Cardiac septum (tissue), 1 donor: Measurements from ENCODE around the gene APEX1. TPM values are rescaled to one million over a fixed set of nuclear protein-coding genes. Genes with fewer than 3 reads are reported as not detected.
"Not testable (repeated sequence)": the region's sequence is repeated elsewhere in the genome, so short reads cannot be mapped to it uniquely, and the experiment has no call there.

Experiments
- DNase-seq: peaks from one replicate; pipeline ENCODE4 v3.0.0-alpha.2; 2020; ENCODE audit warnings: low spot score
- intact Hi-C: fragments of 100-400 bp; cut with DNase I; formaldehyde crosslinking; loops from one replicate; pipeline ENCODE4 v1.14.0; 2022
- total RNA-seq: library from RNA; stranded (reverse); fragmentation: NEBNext Ultra II Directional; extraction: Animal tissue kit (Norgen Biotek cat#: 25700); gene quantifications from one replicate; pipeline ENCODE4 v1.2.1, GENCODE V29; 2021
- donor health status: DM: no; HTN: no; CAD: no.

APEX1 gene
- total RNA-seq, 1 donor from 2014 or later, result 66.0 TPM

DNA sequence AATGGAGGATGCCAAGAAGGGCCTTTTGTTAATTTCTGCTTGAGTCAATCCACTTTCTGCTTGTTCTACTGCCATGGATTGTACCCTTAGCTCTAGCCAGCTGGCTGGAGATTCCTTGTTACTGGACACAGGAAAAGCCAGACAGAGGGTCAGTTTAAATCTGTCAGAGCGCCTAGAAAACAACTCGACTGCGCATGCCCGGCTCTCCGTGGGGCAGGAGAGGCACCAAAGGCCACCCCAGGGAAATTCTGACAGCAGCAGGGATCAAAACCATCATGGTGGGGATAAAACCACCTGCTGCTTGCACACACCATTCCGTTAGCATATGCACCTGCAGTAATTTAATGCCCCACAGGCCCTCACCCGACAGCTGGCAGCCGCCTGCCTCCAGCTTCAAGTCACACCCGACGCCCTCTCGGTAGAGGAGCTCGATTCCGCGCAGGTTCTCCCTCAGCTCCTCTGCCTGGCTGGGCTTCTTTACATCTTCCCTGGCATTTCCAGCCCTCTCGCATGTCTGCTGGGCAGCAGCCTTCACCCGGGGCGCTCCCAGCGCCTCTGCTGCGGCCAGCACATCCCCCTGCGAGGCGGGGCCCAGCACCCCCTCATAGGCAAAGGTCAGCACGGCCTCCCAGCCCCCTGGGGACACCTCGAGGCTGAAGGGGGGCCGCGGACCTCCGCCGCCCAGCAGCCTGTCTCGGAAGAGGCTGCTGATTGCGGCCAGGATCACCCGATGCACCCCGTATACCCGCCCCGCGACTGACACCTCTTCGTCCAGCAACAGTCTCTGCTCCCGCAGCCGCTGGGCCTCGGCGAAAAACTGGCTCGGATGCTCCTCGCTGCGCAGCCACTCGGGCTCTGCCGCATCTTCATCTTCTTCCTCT lies 20.1 kb upstream of the APEX1 start:
- intact Hi-C loops, result no loop called here
- DNase-seq, result no peak

DNA sequence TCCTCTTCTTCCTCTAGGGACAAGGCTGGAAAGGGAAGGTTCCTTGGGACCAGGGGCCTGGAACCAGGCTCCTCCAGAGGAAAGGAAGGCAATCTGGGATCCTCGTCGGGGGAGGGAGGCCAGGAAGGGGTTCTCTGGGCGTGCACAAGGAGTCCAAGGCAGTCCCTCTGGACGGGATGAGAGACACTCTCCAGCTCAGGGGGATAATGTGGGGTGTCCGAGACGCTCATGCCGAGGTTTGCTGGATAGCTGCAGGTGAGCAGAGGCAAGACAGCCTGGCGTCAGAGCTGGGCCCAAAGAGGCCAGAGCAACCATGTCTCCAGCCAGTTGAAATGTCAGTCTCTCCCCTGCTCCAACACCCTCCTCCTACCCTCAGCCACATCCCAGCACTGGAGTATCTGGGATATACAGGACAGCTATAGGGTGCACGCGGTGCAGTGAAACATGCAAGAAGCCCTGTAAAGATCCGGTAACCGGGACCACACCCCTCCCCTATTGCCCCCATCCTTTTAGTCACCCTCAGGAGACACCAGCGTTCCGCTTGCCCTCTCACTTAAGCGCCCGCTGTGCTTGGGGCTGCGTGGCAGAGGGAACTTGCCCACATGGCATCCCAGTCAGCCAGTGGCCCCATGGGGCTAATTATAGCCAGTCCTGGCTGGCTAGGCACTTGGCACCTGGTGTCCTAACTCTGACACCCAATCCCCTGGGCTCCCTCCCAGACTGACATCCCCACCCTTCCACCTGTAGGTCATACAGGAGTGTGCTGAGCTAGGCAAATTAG lies 19.3 kb upstream of the APEX1 start, which contains the start of gene KLHL33:
TSS of gene KLHL33 (minus strand) at position 585 of the 781 bp plus-strand sequence. CDS start at position 230, 355 bp downstream.
- intact Hi-C loops, result no loop called here
- DNase-seq, result no peak

GRCh38 chr14:20436363-20436755 lies 18.7 kb upstream of the APEX1 start:
- intact Hi-C loops, result no loop called here
- no peak for DNase-seq

GRCh38 chr14:20438664-20439063 lies 16.4 kb upstream of the APEX1 start:
- DNase-seq, result no peak
- intact Hi-C loops, result no loop called here

DNA sequence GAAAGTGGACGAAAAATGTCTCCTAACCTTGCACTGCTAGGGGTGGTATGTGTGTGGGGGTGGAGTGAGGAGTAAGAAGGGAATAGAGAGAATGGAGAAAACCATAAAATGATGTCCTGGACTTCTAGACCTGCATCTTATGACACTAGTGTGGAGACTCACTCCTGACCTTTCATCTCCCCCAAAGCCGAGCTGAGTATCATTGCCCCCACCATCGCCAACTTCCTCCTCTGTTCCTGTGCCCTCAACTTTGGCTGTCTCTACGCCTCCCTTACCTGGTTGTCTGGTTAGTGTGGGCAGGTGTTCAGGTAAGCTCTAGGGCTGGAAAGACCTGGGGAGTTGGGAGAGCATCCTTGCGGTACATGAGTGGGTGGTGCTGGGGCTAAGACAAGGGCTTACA lies 14.6 kb upstream of the APEX1 start:
- intact Hi-C loops, result no loop called here
- DNase-seq, result no peak

DNA sequence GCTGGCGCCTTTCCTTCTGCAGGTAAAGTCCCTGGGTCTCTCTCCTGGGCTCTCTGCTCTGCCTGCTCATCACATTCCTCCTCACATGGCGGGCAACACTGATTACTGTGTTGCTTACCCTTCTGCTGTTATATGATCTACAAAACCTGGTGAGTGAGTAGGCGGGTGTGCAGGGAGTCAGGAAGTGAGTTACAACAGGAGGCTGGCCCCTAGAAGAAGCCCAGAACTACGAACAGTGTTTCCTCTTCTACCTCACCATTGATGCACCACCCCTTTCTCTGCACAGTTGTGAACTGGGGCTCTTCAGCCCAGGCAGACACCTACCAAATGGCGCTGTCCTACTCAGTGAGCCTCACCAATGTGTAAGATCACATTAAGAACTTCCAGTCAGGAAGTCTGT lies 14.1 kb upstream of the APEX1 start:
- no peak for DNase-seq
- intact Hi-C loops, result no loop called here

DNA sequence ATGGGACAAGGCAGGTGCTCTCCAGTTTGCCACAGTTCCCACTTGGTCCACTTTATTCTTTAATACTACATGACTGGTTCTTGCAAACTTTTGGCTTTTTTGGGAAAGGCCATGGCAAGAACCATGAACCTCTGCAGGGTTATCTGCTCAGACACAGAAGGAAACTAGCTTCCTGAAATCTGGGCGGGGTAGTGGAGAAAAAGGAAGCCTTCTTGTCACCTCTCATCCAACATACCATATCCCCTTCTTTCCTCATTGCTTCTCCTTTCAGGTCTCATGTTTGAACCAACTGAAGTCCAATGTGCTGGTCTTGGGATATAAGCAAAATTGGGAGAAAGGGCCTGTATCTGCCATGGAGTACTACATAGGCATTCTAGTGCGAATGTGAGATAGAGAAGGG lies 13.6 kb upstream of the APEX1 start:
- DNase-seq, result no peak
- intact Hi-C loops, result no loop called here

- intact Hi-C loops, DNase-seq: not testable (repeated sequence)
These were observed 11.4 kb upstream of the APEX1 start for GRCh38 chr14:20443650-20444049.

- intact Hi-C loops, result no loop called here
These were observed 8.1 kb upstream of the APEX1 start for GRCh38 chr14:20446889-20447288.

GRCh38 chr14:20452831-20453230 lies 2.2 kb upstream of the APEX1 start:
- peak; percentile 63 for DNase-seq
- intact Hi-C loops, result not testable (repeated sequence)

More at GRCh38 chr14:20446889-20447288, 8.1 kb upstream of the APEX1 start:
- no peak for DNase-seq

- intact Hi-C loops, result loop anchor here (2.0 to 5.0 kb wide), 2 partner anchors 43 to 128 kb away; partner anchors contain the start of gene TEP1
- DNase-seq, result no peak
These were observed 602 bp downstream of the APEX1 start for GRCh38 chr14:20455355-20456300.

- no peak for DNase-seq
- intact Hi-C loops, result loop anchor here (5.0 kb wide), 1 partner anchor 130 kb away; no protein-coding TSS in a partner anchor
These were observed 1.9 kb downstream of the APEX1 start for GRCh38 chr14:20456971-20457370.

DNA sequence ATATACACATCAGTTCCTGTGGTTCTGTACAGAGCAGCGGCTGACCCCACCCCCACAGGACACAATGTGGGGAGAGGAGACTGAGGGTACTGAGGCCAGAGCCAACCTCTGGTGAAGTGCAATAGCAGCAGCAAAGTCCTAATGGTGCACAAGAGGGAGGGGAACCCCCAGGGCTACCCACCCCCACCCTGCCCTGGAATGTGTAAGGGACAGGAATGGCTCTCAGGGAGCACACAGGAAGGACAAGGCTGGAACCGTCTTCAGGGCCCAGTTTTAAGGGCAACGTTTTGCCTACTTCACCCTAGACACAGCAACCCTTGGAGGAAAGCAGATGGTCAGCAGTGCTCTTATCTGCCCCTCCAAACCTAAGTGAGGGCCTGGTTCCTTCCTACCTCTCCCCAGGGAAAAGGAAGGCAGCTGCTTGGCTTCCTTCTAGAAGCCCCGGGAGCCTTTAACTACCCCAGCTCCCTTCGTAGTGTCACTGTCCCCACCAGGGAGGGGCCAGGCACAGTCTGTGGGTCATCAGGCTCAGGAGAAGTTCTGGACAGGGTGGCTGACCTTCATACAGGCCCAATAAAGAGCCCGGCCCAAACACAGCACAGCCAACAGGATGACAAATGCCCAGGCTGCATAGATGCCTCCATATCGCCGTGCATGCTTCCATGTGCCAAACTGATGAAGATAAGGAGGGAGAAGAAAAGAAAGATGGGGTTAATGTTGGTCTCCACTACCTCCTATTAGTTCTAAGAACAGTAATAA lies 3.2 kb downstream of the APEX1 start:
- intact Hi-C loops, result loop anchor here (5.0 kb wide), 1 partner anchor 131 kb away; no protein-coding TSS in a partner anchor
- no peak for DNase-seq

DNA sequence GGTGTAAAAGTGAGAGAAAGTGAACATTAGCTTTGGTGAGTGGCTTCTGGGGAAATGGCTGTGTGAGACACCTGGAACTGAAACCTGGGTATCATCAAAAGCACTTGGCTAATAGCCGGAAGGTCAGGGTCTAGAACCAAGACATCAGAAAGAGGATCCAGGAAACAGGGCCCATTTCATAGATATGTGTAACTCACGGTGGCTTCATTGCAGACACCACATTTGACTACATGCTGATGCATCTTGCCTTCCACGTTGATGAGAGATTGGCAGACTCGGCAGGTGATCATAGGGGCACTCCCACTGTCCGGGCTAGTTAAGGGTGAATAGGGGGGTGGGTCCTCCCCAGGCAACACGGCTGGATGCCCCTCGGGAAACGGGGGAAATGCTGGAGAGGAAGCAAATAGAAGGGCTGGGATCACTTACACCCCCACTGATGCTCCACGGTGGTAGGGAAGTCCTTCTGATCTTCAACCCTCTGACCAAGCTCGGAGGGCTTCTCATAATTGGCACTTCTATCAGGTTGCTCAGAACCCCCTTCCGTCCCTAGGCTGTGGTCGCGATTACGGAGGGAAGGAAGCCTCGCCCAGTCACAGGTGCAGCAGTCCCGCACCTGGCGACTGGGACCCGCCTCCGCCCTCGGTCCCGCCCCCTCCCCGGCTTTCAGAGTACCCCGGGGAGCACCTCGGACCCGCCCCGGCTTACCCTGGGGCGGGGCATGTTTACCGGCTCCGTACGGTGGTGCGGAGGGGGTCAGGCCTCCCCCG lies 5.6 kb downstream of the APEX1 start:
- no peak for DNase-seq
- intact Hi-C loops, result loop anchor here (5.0 to 10.0 kb wide), 3 partner anchors 118 to 224 kb away; partner anchors contain the start of genes ANG, PARP2 and RNASE4

GRCh38 chr14:20461225-20462141 lies 6.5 kb downstream of the APEX1 start, which contains the start of gene PIP4P1:
Gene PIP4P1, minus strand, starts transcription at chr14:20461434. Its CDS starts 109 bp downstream, at chr14:20461325.
- intact Hi-C loops, result loop anchor here (5.0 to 10.0 kb wide), 3 partner anchors 119 to 223 kb away; partner anchors contain the start of genes ANG, PARP2 and RNASE4
- peak; percentile 100 for DNase-seq

DNA sequence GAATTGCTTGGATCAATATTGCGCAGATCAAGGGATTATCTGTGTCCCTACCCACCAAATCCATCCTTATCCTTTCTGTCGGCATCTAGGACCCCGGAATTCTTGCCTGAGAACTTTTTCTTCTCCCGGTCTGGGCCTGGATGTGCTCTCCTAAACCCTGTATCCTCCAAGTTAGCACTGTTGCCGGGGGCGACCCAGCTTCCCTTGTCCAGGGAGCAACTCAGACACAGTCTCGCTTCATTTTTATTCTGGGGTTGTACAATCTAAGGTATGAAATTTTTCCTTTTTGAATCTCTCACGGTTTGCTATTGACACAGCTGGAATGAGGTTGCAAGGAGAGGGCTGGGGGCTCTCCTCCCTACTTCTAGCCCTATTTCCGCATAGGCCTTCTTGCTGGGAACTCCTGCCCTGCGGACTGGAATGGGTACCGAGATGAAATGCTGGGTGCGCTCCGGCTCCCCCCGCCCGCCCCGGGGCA lies 13.8 kb downstream of the APEX1 start:
- DNase-seq, result no peak
- intact Hi-C loops, result loop anchor here (10.0 kb wide), 1 partner anchor 216 kb away; the partner anchor contains the start of genes ANG and RNASE4
